HG02798 (cell line): ENCODE data around the gene GTF3C4.

Source experiments
- ATAC-seq: cut with Tn5 transposase; IDR thresholded peaks from one replicate; pipeline ENCODE4 v1.9.1; 2021; ENCODE audit warnings: mild to moderate bottlenecking; ENCODE audit not compliant: unreplicated experiment, poor library complexity

GTF3C4 gene

DNA sequence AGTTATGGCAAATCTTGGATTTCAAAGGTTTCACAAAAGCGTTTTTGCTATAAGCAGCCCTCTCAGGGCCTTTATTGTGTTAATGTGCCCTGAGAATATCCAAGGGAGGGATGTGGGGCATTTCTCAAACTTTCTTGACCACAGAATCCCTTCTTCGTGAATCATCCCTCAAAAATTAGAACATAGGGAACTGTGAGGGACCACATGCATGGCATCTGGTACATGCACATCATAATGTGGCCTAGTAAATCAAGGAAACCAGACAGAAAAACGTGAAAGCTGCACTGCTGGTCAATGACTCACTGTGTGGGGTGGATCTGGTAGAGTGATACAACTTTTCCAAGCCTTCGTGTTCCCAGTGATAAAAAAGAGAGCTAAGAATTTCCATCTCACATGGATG is 22.9 kb upstream of the GTF3C4 start:
- ATAC-seq: no peak

GRCh38 chr9:132647806-132648205 is 22.5 kb upstream of the GTF3C4 start:
- no peak for ATAC-seq

GRCh38 chr9:132648283-132648682 is 22.0 kb upstream of the GTF3C4 start:
- no peak for ATAC-seq

DNA sequence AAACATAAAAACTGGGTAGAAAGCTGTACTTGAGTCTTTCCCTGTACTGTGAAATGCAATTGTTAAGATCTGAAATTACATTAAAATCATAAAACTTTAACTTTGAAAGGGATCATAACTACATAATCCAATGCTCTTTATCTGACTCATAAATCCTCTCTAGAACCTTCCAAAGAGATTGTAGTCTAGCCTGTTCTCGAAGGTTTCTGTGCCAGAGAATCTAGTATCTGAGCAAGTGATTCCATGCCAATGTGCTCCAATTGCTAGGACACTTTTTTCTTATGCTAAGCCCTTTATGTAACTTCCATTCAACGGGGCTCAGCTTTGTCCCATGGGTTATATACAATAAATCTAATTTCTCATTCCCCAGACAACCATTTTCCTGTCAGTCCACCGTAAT is 21.6 kb upstream of the GTF3C4 start:
- no peak for ATAC-seq

DNA sequence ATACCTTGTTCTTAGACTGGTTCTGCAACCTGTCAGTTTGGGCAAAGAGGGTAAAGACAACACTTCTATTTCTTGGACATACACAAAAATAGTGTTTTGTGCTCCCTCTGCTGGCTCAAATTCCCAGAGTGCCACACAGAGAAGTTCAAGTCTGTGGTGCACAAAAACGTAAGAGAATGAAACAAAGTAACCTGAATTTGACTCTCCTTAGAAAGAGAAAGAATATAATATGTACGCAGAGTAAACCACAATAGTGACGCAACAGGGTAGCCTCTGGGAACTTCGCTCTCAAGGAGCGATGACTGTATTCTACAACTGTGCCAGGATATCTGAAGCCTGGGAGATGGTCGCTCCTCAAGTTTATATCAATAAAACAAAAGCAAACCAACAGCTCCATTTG is 19.0 kb upstream of the GTF3C4 start:
- ATAC-seq: no peak

GRCh38 chr9:132656299-132656698 is 14.0 kb upstream of the GTF3C4 start:
- no peak for ATAC-seq

- no peak for ATAC-seq
These were observed 7.9 kb upstream of the GTF3C4 start for GRCh38 chr9:132662152-132662945.

DNA sequence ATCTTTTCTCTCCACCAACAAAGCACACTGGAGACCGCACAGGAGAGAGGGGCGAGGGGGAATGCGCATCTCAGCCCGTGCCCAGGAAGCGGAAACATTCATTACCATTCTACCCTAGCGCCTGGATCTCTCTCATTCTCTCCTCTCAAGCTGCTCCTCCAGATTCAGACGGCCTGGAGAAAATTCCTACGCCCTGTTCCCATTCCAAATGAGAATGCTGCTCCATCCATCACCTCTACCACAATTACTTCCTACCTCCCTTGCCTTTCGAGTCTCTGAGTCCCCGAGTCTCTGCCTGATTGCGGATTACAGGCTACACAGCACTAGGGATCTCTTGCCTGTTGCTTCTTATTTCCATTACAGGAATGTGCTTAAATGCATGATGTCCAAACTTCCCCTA is 7.1 kb upstream of the GTF3C4 start:
- ATAC-seq: no peak

DNA sequence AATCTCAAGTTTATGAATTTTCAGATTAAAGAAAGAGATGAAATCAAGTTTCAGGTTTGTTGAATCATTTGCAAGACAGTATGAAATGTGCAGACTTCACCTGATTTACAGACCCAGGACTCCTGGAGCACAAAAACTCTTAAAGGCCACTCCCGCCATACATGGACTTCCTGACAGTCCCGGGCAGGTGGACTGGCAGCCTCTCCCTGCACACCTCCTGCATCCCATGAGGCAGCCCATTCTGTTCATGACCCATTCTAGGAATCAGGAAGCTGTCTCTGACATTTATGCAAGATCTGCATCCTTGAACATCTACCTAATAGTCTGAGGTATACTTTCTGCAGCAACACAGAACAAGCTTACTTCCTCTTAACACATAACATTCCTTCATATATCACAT is 6.4 kb upstream of the GTF3C4 start:
- ATAC-seq: no peak

DNA sequence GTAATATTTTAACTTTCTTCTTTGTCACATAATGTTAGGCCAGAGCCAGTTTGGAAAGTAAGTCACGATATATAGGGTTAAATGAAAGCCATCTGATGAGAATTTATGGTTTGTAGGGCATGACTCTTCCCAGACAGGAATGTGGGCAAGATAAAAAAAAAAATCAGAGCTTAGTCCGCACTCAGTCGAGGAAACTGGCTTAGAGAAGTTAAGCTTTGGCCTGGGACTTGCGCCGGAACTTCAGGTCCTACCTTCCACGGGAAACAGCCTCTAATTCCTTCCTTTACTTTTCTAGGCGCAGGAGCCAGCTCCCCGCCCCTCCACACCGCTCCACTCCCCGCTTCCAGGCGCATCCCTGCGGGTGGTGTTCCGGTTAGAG is 956 bp upstream of the GTF3C4 start:
- ATAC-seq: no peak

- ATAC-seq: peak; percentile 80
These were observed 387 bp upstream of the GTF3C4 start, which contains the start of gene DDX31 for GRCh38 chr9:132669698-132670456. TSS of gene DDX31 (minus strand) at chr9:132669983. CDS start at chr9:132669934, 49 bp downstream.

- no peak for ATAC-seq
These were observed 1.6 kb downstream of the GTF3C4 start for GRCh38 chr9:132671620-132672412.

GRCh38 chr9:132672413-132672690 is 2.1 kb downstream of the GTF3C4 start:
- no peak for ATAC-seq

- ATAC-seq: no peak
These were observed 3.1 kb downstream of the GTF3C4 start for GRCh38 chr9:132673355-132673754.

DNA sequence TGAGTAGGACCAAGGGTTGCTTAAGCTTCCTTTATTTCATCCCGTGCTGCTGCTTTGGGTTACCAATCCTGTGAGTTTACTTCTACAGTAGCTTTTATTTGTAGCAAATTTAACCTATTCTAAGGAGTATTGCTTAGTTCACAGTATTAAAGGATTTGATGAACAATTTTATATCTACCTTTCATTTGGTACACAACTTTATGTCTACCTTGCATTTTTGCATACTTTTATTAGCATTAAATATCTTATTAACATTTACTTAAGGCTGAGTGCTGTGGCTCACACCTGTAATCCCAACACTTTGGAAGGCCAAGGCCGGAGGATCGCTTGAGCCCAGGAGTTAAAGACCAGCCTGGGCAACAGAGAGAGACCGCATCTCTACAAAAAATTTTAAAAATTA is 4.2 kb downstream of the GTF3C4 start:
- no peak for ATAC-seq

DNA sequence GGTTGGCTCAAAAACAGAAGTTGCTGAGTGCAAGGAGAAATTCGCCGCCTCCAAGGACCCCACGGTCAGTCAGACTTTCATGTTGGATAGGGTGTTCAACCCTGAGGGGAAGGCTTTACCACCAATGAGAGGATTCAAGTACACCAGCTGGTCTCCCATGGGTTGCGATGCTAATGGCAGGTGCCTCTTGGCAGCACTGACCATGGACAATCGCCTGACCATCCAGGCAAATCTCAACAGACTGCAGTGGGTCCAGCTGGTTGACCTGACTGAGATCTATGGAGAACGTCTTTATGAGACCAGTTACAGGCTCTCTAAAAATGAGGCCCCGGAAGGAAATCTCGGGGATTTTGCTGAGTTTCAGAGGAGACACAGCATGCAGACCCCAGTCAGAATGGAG is 7.7 kb downstream of the GTF3C4 start:
- ATAC-seq: no peak

DNA sequence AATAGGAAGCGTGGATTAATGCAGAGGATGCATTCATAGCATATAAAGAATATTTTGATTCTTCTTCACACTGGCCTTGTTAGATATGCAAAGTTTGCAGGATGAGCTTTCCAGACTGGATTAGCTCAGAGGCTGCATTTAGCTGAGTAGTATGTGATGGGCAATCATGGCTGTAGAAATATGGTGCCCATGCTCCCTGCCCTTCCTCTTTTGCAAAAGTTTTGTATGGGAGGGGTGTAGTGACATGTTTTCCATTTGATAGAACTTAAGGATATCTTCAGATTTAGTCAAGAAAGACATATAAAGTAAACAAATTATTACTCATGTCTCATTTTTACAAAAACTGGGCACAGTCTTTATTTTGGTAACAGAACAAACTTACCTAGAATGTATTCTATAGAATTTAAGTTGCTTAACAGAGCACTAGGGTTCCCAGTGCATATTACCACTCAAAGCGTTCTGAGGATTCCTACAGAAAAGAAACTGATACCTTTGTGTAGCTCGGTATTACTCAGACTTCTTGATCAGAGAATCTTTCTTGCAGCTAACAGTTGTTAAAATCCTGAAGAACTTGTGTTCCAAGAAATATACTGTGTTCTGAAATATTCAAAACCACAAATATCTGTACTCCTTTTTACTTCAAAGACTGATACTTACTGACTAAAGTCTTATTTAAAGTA is 9.8 kb downstream of the GTF3C4 start:
- no peak for ATAC-seq

DNA sequence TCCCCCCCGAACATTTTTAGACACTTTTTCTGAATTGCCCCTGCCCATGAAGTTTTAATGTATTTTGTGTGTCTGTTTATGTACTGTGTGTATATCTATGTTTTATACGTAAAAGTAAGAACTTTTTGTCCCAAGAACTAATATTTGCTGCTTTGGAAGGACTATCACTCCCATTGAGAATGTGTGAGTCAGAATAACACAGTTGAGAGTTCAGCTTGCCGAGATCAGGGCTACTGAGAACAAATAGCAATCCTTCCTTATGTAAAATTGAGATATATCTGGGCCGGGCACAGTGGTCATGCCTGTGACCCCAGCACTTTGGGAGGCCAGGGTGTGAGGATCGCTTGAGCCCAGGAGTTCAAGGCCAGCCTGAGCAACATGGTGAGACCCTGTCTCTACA is 11.3 kb downstream of the GTF3C4 start:
- ATAC-seq: no peak

- no peak for ATAC-seq
These were observed 13.6 kb downstream of the GTF3C4 start for GRCh38 chr9:132683873-132684272.

DNA sequence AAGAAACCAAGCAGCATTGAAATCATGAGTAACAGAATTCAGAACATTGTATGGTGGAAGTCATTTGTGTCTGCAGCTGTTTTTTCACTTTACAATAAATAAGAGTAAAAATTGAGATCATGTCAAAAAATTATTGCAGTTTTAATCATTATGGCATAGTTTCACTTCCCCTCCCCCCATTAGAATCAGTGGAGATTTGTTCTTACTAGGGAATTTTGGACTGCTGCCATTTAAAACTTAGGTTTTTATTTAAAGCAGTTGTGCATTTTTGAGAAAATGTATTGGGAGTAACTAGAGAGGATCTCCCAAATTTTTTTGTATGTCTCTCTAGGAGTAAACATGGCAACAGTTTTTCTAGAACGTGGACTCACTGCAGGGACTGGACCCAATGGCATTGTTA is 20.4 kb downstream of the GTF3C4 start:
- no peak for ATAC-seq

GRCh38 chr9:132694144-132694543 is 23.9 kb downstream of the GTF3C4 start:
- ATAC-seq: no peak
